Lower lobe of right lung (tissue), 2 donors: ENCODE results near the gene VAC14. TPM values are rescaled to one million over a fixed set of nuclear protein-coding genes. Genes with fewer than 3 reads are reported as not detected.

Source experiments
- ATAC-seq, 2 donors: fragments of 200-7000 bp; cut with Tn5 transposase; one replicate each; pipeline ENCODE4 v1.9.1; 2020 to 2022; ENCODE audit warnings: mild to moderate bottlenecking in 2 of 2, moderate library complexity in 2 of 2
- DNase-seq: peaks from one replicate; pipeline ENCODE4 v3.0.0-alpha.2; 2020
- H3K27ac ChIP-seq: fragments of 200-600 bp; one replicate; pipeline ENCODE4 v1.8.0; 2022
- H3K27me3 ChIP-seq: fragments of 200-600 bp; one replicate; pipeline ENCODE4 v1.8.0; 2022; ENCODE audit warnings: low read depth
- H3K36me3 ChIP-seq: fragments of 200-600 bp; one replicate; pipeline ENCODE4 v1.8.0; 2022; ENCODE audit warnings: mild to moderate bottlenecking
- H3K4me1 ChIP-seq: fragments of 200-600 bp; one replicate; pipeline ENCODE4 v1.8.0; 2022
- H3K4me3 ChIP-seq: fragments of 200-600 bp; one replicate; pipeline ENCODE4 v1.8.0; 2022; ENCODE audit warnings: mild to moderate bottlenecking
- H3K9me3 ChIP-seq: fragments of 200-600 bp; one replicate; pipeline ENCODE4 v1.8.0; 2022
- intact Hi-C: fragments of 100-400 bp; cut with DNase I; formaldehyde crosslinking; loops from one replicate; pipeline ENCODE4 v1.11.0; 2022
- total RNA-seq: library from RNA; stranded (reverse); fragmentation: NEBNext Ultra II Directional; extraction: Animal tissue kit (Norgen Biotek cat#: 25700); gene quantifications from one replicate; pipeline ENCODE4 v1.2.1, GENCODE V29; 2021
- TF ChIP-seq, protein P1 (sequence below): fragments of 200-600 bp; IDR thresholded peaks from one replicate; pipeline ENCODE4 v1.8.0; 2022; ENCODE audit warnings: antibody characterized with exemption, mild to moderate bottlenecking
- donor health status: DM: no; HTN: yes; CAD: no; lungs with severe emphysema.

The VAC14 gene
- total RNA-seq, 1 donor from 2014 or later = 49.1 TPM

DNA sequence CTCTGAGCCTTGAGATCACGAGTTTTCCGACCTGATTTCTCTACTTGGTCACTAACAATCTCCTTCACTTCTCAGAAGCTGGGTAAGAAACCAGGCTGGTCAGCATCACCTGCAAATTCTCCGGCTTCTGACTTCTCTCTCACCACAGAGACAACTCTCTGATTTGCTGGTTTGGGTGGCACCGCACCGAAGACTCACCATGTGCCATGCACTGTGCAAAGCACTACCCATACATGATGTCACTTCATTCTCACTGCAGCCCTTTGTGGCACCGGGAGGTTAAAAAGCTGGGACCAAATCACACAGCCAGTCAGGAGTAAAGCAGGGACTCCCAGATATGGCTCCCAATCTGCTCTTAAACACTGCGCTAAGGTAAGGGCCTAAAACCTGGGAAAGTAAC is 647 bp downstream of the VAC14 start:
- TF ChIP-seq, protein P1, sequence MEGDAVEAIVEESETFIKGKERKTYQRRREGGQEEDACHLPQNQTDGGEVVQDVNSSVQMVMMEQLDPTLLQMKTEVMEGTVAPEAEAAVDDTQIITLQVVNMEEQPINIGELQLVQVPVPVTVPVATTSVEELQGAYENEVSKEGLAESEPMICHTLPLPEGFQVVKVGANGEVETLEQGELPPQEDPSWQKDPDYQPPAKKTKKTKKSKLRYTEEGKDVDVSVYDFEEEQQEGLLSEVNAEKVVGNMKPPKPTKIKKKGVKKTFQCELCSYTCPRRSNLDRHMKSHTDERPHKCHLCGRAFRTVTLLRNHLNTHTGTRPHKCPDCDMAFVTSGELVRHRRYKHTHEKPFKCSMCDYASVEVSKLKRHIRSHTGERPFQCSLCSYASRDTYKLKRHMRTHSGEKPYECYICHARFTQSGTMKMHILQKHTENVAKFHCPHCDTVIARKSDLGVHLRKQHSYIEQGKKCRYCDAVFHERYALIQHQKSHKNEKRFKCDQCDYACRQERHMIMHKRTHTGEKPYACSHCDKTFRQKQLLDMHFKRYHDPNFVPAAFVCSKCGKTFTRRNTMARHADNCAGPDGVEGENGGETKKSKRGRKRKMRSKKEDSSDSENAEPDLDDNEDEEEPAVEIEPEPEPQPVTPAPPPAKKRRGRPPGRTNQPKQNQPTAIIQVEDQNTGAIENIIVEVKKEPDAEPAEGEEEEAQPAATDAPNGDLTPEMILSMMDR = no peak
- Histone ChIP-seq H3K36me3 (peaks cover 10% of the 10 kb centered on the region), H3K4me1 (peaks cover 22% of the 10 kb centered on the region), H3K9me3 (no peaks in the 10 kb centered on the region), H3K27ac (peak overlapping the region; percentile 83), H3K4me3 (peak overlapping the region; percentile 89), H3K27me3 (no peaks in the 10 kb centered on the region)
- ATAC-seq (no peak), DNase-seq (no peak)
- intact Hi-C loops = no loop called here

DNA sequence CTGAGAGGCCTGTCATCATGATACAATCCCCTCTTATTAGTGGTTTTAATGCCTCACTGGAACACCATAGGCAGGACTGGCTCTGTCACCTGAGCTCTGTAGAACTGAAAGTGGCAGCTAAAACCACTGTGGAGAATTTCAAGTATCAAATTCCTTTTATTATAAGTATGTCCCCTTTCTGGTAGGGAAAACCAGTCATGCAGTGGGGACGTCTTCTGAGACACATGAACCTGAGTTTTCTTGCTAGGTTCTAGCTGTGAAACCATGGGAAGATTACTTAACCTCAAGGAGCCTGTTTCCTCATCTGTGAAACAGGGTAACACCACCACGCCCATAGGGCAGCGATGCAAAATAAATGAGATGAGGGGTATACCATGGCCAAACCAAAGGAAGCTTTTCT is 4.7 kb downstream of the VAC14 start:
- peaks cover 10% of the 10 kb centered on the region for H3K36me3 ChIP-seq
- TF ChIP-seq, protein P1 = no peak
- DNase-seq = no peak
- no peak overlapping the region for H3K27ac ChIP-seq
- intact Hi-C loops = no loop called here
- no peak overlapping the region for H3K4me3 ChIP-seq
- H3K9me3 ChIP-seq = no peaks in the 10 kb centered on the region
- no peaks in the 10 kb centered on the region for H3K27me3 ChIP-seq
- peaks cover 20% of the 10 kb centered on the region for H3K4me1 ChIP-seq
- ATAC-seq = no peak

DNA sequence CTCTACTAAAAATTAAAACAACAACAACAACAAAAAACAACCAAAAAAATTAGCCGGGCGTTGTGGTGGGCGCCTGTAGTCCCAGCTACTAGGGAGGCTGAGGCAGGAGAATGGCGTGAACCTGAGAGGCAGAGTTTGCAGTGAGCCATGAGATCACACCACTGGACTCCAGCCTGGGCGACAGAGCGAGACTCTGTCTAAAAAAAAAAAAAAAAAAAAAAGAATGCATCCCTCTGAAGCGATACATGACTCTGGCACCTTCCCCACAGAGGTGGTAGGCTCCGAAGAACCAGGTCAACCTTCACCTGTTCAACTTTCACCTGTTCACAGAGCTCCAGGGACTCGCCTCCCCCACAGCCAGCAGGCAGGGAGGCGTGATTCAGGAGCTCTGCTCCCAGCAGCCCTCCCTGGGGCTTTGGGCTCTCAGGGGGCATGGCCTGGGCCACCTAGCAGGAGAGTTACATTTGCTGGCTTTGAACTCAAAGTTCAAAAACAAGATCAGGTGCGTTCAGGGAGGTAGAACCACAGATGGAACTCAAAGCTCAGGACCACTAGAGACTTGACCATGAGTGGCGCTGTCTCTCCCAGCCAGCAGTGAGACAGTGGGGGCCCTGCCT is 5.6 kb downstream of the VAC14 start:
- intact Hi-C loops = no loop called here
- H3K27me3 ChIP-seq = no peaks in the 10 kb centered on the region
- ATAC-seq = no peak
- TF ChIP-seq, protein P1 = no peak
- no peaks in the 10 kb centered on the region for H3K9me3 ChIP-seq
- H3K27ac ChIP-seq = no peak overlapping the region
- no peak overlapping the region for H3K4me3 ChIP-seq
- peaks cover 17% of the 10 kb centered on the region for H3K4me1 ChIP-seq
- H3K36me3 ChIP-seq = peaks cover 10% of the 10 kb centered on the region
- DNase-seq = no peak

DNA sequence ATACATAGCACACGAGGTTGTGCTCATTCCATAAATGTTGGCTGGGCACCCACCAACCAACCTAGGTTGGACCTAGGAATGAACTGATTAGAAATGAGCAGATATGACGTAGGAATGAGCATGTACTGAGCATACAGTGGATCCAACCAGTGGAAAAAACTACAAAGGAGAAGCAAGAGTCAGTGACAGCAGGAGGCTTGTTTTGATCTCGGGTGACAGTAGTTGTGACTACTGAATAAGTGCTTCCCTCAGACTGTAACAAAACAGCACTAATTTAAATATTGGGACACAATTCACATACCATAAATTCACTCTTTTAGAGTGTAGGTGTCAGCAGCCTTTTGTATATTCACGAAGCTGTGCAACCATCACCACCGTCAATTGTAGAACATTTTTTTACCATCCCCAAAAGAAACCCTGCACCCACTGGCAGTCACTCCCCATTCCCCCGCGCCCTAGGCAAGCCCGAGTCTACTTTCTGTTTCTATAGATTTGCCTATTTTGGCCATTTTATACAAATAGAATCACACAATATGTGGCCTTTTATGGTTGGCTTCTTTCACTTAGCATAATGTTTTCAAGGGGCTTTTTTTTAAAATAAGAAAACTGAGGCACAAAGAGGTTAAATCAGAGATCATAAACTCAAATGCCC is 7.0 kb downstream of the VAC14 start:
- Histone ChIP-seq H3K27me3 (no peaks in the 10 kb centered on the region), H3K27ac (no peak overlapping the region), H3K9me3 (no peaks in the 10 kb centered on the region), H3K4me1 (peaks cover 11% of the 10 kb centered on the region), H3K4me3 (no peak overlapping the region), H3K36me3 (peaks cover 10% of the 10 kb centered on the region)
- TF ChIP-seq, protein P1 = no peak
- ATAC-seq = no peak
- DNase-seq = no peak
- intact Hi-C loops = no loop called here

DNA sequence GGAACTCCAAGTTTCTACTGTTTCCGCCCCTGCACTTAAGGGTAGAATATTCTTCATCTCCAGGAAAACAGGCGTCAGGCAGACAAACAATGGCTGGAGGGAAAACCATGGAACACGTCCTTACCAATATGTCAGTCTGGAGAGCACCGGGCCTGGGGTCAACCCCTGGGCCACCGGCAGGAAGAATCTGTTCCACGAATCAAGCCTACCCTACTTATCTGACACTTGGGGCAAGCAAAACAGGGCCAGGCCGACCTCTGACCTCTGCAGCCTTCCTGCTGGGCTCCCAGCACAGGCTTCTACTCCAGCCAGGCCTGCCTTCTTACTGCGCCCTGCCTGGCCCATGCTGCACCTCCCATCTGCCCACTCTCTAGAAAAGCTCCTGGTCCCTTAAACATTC is 10.1 kb downstream of the VAC14 start:
- ATAC-seq (no peak), DNase-seq (no peak)
- TF ChIP-seq, protein P1 = no peak
- H3K27ac ChIP-seq = no peak overlapping the region
- no peaks in the 10 kb centered on the region for H3K27me3 ChIP-seq
- peaks cover 10% of the 10 kb centered on the region for H3K4me1 ChIP-seq
- H3K4me3 ChIP-seq = no peak overlapping the region
- H3K9me3 ChIP-seq = no peaks in the 10 kb centered on the region
- intact Hi-C loops = no loop called here
- H3K36me3 ChIP-seq = peaks cover 11% of the 10 kb centered on the region
